Fibroblast of gingiva (primary cell): Measurements from ENCODE around the gene DHX30.
"Not testable (repeated sequence)": the region's sequence is repeated elsewhere in the genome, so short reads cannot be mapped to it uniquely, and the experiment has no call there.

Source experiments
- DNase-seq: peaks from one replicate; pipeline ENCODE4 v3.0.0-alpha.2; 2011; ENCODE audit warnings: low read depth

The DHX30 gene

DNA sequence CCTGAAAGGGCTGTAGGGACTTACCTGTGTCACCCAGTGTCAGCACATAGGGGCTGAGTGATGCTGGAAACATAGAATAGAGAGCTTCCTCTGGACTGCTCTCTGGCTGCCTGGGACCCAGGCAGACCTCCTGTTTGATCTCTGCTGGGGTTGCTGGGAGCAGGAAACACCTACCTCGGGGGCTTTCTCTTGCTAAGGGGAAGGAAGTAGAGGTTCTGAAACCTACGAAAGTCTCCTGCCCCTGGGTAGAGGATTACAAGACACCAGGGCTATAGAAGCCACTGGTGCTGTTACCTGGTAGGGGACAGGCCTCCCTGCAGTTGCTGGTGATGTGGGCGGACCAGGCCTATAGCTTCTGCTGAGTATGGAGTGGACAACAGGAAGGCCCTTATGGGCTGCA lies 81.7 kb downstream of the DHX30 start:
- DNase-seq: no peak

DNA sequence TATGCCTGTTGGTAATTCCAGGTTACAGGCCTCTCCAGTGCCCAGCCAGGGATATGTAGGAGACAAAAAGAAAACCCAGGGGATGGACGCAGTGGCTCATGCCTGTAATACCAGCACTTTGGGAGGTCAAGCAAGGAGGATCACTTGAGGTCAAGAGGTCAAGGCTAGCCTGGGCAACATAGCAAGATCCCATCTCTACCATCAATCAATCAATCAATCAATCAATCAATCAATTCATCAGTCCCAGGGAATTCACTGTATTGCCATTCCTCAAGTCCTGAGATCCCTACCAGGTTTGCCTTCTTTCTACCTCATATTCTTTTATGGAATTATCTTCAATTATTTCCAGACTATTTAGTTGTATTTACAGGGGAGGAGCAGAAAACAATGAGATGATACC lies 82.2 kb downstream of the DHX30 start:
- no peak for DNase-seq

DNA sequence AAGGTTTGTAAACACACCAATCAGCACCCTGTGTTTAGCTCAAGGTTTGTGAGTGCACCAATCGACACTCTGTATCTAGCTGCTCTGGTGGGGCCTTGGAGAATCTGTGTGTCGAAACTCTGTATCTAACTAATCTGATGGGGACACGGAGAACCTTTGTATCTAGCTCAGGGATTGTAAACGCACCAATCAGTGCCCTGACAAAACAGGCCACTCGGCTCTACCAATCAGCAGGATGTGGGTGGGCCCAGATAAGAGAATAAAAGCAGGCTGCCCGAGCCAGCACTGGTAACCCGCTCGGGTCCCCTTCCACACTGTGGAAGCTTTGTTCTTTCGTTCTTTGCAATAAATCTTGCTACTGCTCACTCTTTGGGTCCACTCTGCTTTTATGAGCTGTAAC lies 85.1 kb downstream of the DHX30 start:
- not testable (repeated sequence) for DNase-seq

DNA sequence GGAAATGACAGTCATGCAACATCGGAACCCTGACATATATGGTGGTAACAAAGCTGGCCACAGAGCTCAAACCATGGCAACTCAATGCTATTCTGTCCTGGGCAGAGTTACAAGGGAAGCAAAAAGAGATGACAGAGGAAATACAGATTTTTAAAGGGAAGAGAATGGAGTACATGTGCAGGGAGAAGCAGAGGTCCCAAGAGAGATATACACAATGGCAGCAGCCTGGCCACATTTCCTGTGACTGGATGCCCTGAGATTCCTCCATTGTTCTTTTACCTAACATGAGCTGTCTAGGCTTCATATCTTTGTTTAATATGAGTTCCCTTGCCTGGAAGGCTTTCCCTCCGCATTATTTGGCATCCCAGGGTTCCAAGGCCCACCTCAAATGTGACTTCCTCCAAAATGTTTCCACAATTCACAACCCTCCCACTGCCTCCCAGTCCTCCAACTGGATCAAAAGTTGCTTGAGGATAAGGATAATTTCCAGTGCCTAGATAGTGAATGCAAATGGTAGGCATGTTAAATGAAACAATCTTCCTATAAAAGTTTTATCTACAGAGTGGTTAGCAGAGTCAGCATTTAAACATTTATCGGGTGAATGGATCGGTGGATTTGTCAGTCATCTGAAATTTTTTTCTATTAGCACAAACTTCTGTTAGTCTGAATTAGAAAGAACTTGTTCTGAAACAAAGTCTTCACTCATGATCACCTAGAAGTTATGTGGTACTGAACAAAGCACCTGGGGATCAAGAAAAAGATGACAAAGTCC lies 86.2 kb downstream of the DHX30 start:
- DNase-seq: no peak

DNA sequence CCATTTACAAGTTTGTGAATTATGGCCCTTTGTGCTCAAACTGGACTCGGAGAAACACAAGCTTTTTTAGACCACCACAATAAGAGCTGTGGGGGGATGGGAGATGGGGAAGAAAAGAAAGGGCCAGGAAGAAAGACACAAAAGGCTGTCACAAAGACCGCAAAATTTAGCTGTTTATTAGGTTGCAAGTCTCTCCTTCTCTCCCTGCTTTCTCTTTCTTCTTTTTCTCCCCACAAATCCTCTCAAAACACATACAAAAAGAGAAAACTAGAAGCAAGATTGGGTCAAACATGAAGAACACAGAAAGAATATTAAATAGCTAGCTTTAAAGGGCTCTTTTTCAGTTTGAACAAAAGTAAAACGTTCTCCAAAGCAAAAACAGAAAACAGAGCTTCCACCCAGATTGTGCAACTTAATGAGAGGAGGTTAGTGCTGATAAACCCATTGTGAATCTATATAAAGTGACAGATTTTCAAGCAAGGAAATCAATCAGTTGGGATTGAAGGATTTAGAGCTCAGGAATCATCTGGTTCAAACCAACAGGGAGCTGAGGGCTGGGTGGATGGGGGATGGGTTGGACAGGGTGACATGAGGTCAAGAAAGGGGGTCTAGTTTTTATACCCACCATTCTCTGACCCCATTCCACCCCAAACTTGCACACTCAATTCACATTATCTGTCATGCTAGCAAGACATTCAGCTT lies 87.3 kb downstream of the DHX30 start:
- DNase-seq: no peak

DNA sequence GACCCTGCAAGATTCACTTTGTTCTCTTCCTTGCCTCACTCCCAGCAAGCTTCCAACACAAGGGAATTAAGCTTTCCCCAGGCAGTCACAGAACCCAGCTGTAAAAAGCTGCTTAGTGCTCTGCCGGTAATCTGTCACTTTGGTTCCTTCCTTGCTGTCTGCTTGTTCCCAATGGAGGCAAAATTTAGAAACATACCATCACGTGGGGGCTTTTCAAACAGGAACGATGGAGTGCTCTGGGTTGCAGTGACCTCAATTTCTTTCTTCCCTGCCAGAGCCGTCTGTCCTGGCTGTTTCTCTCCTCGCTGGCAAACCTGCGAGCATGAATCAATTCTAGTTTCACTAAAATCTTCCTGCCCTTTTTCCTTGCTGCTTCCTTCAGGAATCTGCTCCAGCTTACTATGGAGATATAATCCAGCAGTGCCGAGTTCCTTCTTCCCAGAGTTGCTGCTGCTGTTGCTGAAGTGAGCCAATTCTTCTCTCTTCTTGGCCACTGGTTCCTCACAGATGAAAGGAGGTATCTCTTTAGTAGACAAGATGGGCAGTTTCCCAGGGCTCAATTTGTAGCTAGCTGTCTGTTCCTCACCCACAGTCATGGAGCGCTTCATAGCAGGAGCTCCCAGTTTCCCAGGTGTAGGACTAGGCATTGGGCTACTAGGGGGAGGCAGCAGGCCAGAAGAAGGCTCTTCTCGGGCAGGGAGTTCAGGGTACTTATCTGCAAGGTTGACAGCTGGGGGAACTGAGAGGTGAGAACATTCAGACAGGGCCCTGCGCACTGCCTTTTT lies 88.1 kb downstream of the DHX30 start:
- DNase-seq: no peak

DNA sequence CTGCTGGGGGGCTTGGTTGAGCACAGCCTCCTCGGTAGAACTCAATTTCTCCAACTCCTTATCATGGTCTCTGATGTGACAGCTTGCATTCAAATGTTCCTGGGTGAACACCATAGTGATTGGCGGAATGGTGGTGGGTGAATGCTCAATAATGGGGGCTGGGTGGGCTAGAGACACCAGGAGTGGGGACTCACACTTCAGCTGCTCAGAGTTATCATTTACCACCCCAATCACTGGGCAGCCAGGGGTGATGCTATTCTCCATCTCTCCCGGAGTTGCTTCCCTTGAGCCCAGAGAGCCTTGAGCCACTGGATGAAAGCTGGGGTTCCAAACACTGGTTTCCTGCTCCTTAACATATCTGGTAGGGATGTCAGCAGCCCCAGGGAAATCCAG lies 88.7 kb downstream of the DHX30 start:
- no peak for DNase-seq

DNA sequence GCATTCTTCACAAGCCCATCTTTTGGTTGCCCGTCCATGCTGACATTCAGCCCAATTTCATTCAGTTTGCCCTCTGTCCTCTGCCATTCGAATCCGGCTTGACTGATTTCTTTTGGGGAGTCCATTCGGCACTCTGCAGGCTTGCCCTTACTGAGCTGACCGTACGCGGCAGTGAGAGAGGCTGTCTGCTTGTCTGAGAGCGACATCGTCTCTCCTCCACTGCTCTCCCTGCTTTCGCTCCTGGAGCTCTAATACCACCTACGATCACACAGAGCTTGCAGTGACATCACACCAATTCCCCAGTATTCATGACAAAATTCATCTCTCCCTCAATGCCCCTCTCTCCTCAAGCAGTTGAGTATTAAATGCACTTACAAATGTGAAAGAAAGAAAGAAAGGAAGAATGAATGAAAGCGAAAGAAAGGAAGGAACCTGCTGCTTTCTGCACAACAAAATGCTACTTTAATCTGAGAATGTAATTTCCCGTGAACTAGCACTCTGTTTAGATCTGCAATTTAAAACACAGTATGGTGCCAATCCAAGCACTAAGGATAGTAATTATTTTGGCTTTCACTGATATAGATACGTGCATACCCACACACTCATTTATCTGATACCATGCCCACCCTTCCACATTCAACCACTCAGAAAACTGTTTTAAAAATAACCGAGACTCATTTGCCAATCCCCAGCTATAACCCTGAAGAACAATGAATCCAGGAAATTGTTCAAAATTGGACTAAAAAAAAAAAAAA lies 89.5 kb downstream of the DHX30 start:
- no peak for DNase-seq

DNA sequence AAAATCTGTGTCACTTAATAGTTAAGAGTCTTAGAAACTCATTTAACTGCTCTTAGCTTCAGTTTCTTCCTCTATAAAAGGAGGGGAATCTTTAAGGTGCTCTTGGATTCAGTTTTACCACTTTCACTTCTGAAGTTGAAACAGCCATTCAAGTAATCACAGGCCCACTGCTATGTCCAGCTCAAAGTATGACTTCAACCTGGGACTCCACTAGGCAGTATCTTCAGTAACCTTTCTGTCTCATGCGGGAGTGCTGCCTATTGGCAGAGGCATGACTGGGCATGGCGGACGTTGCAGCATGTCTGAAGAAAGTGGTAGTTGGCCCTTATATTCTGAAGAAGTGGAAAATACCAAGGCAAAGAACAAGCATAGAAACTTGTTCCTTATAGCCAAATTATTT lies 92.3 kb downstream of the DHX30 start:
- no peak for DNase-seq

DNA sequence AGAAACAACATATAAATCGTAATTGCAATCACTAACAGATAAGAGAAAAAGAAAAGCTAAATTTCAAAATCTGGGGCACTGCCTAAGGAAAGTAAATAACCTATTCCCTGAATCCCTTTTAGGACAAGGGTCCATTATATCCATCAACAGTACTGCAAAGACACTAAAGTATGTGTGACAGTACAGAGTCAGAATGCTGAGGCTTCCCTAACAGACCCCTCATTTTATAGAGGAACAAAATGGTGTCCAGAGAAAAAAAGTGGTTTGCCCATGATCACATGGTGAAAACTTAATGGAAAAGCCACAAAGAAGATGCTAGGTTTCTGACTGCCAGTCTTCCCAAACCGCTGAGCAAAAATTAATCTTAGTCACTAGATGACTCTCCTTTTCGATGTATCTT lies 93.8 kb downstream of the DHX30 start:
- no peak for DNase-seq

DNA sequence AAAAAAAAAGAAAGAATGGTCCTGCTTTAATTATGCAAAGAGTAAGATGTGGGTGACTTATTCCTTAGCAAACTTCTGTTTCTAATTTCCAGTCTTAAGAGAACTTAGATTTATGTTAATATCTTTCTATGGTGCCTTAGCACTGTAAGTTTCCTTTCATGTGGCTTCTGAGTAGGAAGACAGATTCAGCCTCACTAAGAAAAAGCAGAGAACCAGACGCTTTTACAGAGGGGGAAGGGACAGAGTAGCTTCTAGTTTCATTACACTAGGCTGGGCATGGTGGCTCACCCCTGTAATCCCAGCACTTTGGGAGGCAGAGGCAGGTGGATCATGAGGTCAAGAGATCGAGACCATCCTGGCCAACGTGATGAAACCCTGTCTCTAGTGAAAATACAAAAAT lies 95.0 kb downstream of the DHX30 start:
- DNase-seq: no peak

DNA sequence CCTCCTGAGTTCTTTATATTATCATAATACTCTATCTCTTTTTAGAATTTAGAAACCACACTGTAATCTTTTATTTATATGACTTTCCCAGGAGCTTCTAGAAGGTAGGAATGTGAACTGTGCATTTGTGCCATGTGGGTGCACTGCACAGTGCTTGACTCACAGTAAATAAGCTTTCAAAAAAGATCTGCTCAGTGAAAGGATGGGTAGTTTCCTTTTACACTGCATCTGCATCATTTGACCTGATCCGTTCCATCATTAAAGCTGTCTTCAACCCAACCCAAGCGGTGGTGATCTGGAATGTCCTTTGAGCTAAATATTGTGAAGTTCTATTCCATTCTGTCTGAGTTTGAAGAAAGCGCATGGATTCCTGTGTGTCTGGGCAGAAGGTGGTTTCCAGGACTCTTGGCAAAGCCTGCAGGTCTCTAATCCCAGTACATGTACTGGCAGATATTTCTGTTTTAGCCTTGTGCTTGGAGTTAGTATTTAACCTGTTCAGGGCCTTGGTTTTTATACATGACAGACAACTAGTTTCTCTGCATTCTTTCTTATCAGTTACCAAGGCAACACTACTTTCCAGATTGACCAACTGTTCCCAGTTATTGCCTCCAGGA lies 96.7 kb downstream of the DHX30 start:
- no peak for DNase-seq
